IPS-NIHi11 (cell line): Measurements from ENCODE around the gene FCRL4.

Experiments used
- DNase-seq: peaks from one replicate; pipeline ENCODE4 v3.0.0; 2012; ENCODE audit warnings: mixed read lengths, low spot score

The FCRL4 gene

GRCh38 chr1:157597959-157598667, at the start of gene FCRL4:
Gene FCRL4 (minus strand): TSS chr1:157598085. CDS start chr1:157597944, 141 bp downstream.
- DNase-seq, result no peak

- no peak for DNase-seq
Measured at GRCh38 chr1:157646144-157646543, 48.3 kb upstream of the FCRL4 start.

- DNase-seq, result peak; percentile 22
Measured at GRCh38 chr1:157641177-157641576, 43.3 kb upstream of the FCRL4 start.

GRCh38 chr1:157639800-157640199, 41.9 kb upstream of the FCRL4 start:
- no peak for DNase-seq

- DNase-seq, result no peak
Measured at GRCh38 chr1:157628773-157629172, 30.9 kb upstream of the FCRL4 start.

GRCh38 chr1:157626099-157626498, 28.2 kb upstream of the FCRL4 start:
- DNase-seq, result peak; percentile 64

GRCh38 chr1:157624471-157624870, 26.6 kb upstream of the FCRL4 start:
- no peak for DNase-seq

GRCh38 chr1:157622471-157622870, 24.6 kb upstream of the FCRL4 start:
- DNase-seq, result no peak

- no peak for DNase-seq
Measured at GRCh38 chr1:157618190-157618589, 20.3 kb upstream of the FCRL4 start.

GRCh38 chr1:157600236-157600635, 2.4 kb upstream of the FCRL4 start:
- DNase-seq, result no peak

- DNase-seq, result no peak
Measured at GRCh38 chr1:157596384-157596783, 1.5 kb downstream of the FCRL4 start.

- DNase-seq, result no peak
Measured at GRCh38 chr1:157595356-157595755, 2.5 kb downstream of the FCRL4 start.

GRCh38 chr1:157585984-157586383, 11.9 kb downstream of the FCRL4 start:
- DNase-seq, result peak; percentile 39

- DNase-seq, result no peak
Measured at GRCh38 chr1:157584503-157584902, 13.4 kb downstream of the FCRL4 start.

- DNase-seq, result no peak
Measured at GRCh38 chr1:157580828-157581210, 17.1 kb downstream of the FCRL4 start.

GRCh38 chr1:157580179-157580827, 17.6 kb downstream of the FCRL4 start:
- peak; percentile 76 for DNase-seq

- DNase-seq, result no peak
Measured at GRCh38 chr1:157577420-157577819, 20.5 kb downstream of the FCRL4 start.

GRCh38 chr1:157575744-157576143, 22.1 kb downstream of the FCRL4 start:
- no peak for DNase-seq

- DNase-seq, result no peak
Measured at GRCh38 chr1:157574836-157575235, 23.0 kb downstream of the FCRL4 start.

GRCh38 chr1:157566484-157567300, 31.2 kb downstream of the FCRL4 start:
- peak; percentile 29 for DNase-seq

- no peak for DNase-seq
Measured at GRCh38 chr1:157562515-157562914, 35.4 kb downstream of the FCRL4 start.

GRCh38 chr1:157558119-157558518, 39.8 kb downstream of the FCRL4 start:
- no peak for DNase-seq
